DND-41 (cell line): ENCODE data around the gene ARHGEF7.

ENCODE experiments used
- EZH2 ChIP-seq: IDR thresholded peaks from 3 replicates; pipeline ENCODE4 v1.6.1; 2012; ENCODE audit warnings: borderline replicate concordance, low read depth, mild to moderate bottlenecking, moderate library complexity, low read length, inconsistent platforms; ENCODE audit not compliant: severe bottlenecking
- TF ChIP-seq, protein P1 (sequence below): IDR thresholded peaks from 2 replicates; pipeline ENCODE4 v1.5.1; 2012; ENCODE audit warnings: borderline replicate concordance, low read length, moderate library complexity, mild to moderate bottlenecking; ENCODE audit not compliant: poor library complexity, severe bottlenecking; ENCODE audit errors: extremely low read depth

DNA sequence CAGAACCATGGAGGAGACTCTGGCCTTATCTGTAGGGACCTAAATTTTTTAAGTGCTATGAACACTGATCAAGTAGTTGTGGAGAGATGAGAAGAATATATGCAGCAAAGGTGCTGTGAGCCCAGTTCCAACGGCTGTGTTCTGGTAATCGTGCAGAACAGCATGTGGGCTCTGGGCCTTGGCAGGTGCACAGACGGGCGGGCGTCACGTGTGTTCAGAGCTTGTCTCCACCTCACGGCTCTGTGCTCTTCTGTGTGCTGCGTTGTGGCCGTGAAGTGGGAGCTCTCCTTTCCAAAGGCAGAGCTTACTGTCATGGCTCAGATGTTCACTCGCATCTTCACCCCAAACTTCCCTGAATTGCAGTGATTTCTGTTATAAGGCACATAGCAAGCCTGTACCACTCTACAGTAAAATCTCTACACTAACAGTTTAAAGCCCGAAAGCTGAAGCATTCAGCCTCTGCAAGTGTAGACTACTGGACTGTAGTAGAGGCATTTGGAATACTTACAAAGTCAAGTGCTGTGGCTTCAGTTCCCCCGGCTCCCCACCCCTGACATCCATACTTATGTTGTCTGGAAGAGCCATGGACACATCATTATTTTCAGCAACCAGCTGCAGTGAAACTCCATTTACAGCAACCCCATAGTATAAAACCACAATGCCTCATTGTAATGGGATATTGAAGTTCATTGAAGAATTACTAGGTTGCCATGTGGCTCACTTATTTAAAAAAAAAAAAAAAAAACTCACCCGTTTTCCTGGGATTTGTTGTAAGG, 177.8 kb downstream of the ARHGEF7 start:
- TF ChIP-seq, protein P1, sequence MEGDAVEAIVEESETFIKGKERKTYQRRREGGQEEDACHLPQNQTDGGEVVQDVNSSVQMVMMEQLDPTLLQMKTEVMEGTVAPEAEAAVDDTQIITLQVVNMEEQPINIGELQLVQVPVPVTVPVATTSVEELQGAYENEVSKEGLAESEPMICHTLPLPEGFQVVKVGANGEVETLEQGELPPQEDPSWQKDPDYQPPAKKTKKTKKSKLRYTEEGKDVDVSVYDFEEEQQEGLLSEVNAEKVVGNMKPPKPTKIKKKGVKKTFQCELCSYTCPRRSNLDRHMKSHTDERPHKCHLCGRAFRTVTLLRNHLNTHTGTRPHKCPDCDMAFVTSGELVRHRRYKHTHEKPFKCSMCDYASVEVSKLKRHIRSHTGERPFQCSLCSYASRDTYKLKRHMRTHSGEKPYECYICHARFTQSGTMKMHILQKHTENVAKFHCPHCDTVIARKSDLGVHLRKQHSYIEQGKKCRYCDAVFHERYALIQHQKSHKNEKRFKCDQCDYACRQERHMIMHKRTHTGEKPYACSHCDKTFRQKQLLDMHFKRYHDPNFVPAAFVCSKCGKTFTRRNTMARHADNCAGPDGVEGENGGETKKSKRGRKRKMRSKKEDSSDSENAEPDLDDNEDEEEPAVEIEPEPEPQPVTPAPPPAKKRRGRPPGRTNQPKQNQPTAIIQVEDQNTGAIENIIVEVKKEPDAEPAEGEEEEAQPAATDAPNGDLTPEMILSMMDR = no peak
- no peak for TF ChIP-seq EZH2
